Hepatocyte (in vitro differentiated cells): ENCODE results near the gene KIF6.

ENCODE experiments used
- CTCF ChIP-seq: fragments of 200-600 bp; sonication (generic); IDR thresholded peaks from 2 replicates; pipeline ENCODE4 v1.5.1; 2016; ENCODE audit warnings: antibody characterized with exemption, mild to moderate bottlenecking; ENCODE audit not compliant: poor library complexity
- EZH2phosphoT487 ChIP-seq: fragments of 200-600 bp; sonication (generic); IDR thresholded peaks from one replicate; pipeline ENCODE4 v1.6.1; 2018; ENCODE audit warnings: antibody characterized with exemption, mild to moderate bottlenecking, low read depth, moderate library complexity; ENCODE audit not compliant: unreplicated experiment, severe bottlenecking

GRCh38 chr6:39446909-39447308 lies 278.3 kb downstream of the KIF6 start:
- TF ChIP-seq CTCF = no peak
- no peak for TF ChIP-seq EZH2phosphoT487
